SIG-M5 treated with dmso at 0.1 percent for 504 hours (cell line): Measurements from ENCODE around the gene FCSK.
"Not testable (repeated sequence)": the region's sequence is repeated elsewhere in the genome, so short reads cannot be mapped to it uniquely, and the experiment has no call there.

ENCODE experiments used
- DNase-seq: peaks from one replicate; lab custom pipeline; 2025; ENCODE audit not compliant: unreplicated experiment; lab: John Stamatoyannopoulos, UW

FCSK gene

DNA sequence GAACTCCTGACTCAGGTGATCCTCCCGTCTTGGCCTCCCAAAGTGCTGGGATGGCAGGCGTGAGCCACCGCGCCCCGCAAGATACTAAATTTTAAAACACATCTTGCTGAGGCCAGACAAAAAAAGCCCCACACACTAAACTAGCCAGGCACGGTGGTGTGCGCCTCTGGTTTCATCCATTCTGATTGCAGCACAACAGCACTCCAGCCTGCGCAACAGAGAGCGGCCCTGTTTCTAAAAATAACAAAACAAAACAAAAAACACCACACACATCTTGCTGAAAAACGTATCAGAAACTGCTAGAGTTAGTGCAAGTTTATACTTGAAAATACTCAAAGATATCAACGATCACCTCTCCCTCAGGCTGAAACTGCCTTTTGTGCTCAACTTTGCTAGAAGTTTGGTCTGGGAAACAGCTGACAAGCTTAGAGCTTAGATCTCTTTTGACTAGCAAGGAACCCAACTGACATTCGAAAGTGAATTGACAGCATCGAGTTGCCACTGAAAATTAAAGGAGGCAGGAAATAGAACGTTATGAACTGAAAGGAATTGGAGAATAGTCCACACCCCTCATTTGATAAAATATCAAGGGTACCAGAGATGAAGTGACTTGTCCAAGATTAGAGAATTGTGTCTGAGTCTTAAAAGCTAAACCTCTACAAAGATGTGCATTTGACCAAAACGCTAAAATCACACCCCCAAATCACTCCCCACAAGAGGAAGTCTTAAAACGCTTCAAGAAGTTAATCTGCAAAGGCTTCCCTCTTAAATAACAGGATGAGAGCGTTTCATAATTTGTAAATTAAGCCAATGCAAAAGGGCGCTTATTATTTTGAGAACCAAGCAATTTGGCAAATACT lies 68.1 kb downstream of the FCSK start:
- DNase-seq = peak; percentile 60

- DNase-seq = peak; percentile 84
These were observed 68.8 kb downstream of the FCSK start, which contains the start of gene COG4 for GRCh38 chr16:70523076-70523742. COG4 (minus strand) TSS chr16:70523554; CDS start chr16:70523543, 11 bp downstream.

DNA sequence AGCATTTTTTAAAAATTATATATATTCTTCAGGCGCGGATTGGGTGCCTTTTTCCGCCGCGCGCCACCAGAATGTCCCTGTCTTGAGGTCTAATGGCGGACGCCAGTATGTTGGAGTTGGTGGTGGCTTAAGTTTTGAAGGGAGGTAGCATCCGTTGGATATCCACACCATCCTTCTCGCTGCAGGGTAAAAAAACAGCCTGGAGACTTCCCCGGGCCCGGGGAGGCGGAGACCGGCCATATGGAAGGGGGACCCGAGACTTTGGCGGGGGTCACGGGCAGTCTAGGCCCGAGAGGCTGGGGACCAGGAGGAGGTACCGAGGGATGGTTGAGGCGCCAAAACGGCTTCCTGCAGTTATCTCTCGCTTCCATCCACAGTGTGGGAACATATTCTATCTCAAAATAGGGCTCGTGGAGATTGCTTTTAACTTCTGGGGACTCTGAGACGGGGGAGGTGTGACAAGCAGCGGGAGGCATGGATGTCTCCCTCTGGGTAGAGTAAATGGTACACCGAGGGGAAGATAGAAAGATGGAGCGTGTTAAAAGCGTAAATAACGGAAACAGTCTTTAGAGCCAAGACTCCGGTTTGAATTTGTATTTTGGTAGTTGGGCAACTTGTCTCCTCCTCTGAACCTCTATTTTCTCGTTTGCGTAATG lies 69.5 kb downstream of the FCSK start, which contains the start of gene SF3B3:
TSS of gene SF3B3 (plus strand) at position 74 of the 656 bp plus-strand sequence. CDS start 2,841 bp downstream, outside the sequence.
- peak; percentile 79 for DNase-seq

DNA sequence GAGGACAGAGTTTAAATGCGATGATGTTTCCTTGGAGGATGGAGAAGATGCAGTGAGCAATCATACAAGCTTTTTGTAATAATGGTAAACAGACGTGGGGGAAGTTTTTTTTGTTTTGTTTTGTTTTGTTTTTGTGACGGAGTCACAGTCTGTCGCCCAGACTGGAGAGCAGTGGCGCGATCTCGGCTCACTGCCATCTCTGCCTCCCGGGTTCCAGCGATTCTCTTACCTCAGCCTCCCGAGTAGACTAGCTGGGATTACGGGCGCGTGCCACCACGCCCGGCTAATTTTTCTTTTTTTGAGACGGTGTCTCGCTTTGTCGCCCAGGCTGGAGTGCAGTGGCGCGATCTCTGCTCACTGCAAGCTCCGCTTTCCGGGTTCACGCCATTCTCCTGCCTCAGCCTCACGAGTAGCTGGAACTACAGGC lies 70.0 kb downstream of the FCSK start:
- DNase-seq = not testable (repeated sequence)

GRCh38 chr16:70526403-70526802 lies 72.0 kb downstream of the FCSK start:
- no peak for DNase-seq

DNA sequence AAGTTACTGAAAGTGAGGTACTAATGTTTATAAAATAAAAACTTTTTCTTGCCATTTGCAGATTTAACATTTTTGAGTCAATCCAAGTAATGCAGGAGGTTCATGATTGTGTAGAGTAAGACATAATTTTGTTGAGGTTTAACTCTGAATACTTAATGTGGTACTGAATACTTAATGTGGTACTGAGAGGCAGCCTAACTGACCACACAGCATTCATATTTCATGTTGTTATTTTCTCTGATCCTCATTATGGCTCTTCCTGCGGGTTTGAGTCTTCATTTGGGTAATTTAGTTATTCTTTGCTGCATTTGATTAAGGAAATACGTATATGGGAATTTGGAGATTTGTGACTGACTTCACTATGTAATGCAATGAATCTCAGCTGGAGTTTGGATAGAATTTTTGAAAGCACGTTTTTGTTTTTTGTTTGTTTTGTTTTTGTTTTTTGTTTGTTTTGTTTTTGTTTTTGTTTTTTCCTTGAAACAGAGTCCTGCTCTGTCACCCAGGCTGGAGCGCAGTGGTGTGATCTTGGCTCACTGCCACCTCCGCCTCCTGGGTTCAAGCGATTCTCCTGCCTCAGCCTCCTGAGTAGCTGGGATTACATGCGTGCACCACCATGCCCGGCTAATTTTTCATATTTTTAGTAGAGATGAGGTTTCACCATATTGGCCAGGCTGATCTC lies 73.1 kb downstream of the FCSK start:
- no peak for DNase-seq

DNA sequence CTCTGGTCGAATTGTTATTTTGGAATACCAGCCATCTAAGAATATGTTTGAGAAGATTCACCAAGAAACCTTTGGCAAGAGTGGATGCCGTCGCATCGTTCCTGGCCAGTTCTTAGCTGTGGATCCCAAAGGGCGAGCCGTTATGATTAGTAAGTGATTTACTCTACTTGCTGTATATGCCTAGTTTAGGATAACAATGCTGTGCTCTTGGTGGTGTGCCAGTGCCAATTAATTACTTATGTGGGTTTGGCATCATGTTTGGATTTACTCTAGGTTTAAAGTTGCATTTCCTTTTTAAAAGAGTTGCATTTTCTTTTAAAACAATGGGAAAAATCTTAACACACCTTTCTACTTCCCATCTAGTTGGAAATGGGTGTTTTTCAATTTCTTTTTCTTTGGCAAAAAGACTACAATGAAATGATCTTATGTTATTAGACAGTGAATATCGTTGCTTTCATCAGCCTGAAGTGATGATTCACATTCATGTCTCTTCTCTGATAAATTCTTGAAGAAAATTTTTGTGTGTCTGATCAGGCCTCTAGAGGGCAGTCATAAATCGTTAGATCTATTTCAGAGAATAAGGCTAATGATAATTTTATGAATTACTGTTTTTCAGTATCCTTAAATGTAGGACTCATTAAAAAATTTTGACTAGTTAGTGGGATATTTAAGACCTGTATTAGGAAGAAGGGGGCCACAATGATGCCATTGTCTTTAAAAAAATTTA lies 74.8 kb downstream of the FCSK start:
- DNase-seq = peak; percentile 52
